KBM-7 (cell line): ENCODE results near the gene NAPEPLD.
A peak's percentile ranks its signal among the peaks of the same experiment; 100 is the strongest.
"Not testable (repeated sequence)": the region's sequence is repeated elsewhere in the genome, so short reads cannot be mapped to it uniquely, and the experiment has no call there.

Experiments
- DNase-seq: peaks from one replicate; pipeline ENCODE4 v3.0.0-alpha.2; 2015
- in situ Hi-C: fragments of 300-500 bp; cut with MboI; formaldehyde crosslinking; loops from 2 replicates; pipeline ENCODE4 v1.14.3; 2020; ENCODE audit warnings: low sequenced_read_pairs, low pct_unique_long_range_greater_than_20kb, mixed read lengths

NAPEPLD gene

DNA sequence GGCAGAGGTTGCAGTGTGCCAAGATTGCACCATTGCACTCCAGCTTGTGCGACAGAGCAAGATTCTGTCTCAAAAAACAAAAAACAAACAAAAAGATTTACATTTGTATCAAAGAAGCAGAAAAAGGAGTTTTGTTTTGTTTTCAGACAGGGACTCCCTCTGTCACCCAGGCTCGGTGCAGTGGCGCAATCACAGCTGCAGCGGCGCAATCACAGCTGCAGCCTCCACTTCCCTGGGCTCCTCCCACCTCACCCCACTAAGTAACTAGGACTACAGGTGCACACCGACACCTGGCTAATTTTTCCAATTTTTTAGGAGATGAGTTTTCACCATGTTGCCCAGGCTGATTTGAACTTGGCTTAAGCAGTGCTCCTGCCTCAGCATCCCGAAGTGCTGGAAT is 72.1 kb downstream of the NAPEPLD start:
- DNase-seq = no peak
- in situ Hi-C loops = no loop called here

DNA sequence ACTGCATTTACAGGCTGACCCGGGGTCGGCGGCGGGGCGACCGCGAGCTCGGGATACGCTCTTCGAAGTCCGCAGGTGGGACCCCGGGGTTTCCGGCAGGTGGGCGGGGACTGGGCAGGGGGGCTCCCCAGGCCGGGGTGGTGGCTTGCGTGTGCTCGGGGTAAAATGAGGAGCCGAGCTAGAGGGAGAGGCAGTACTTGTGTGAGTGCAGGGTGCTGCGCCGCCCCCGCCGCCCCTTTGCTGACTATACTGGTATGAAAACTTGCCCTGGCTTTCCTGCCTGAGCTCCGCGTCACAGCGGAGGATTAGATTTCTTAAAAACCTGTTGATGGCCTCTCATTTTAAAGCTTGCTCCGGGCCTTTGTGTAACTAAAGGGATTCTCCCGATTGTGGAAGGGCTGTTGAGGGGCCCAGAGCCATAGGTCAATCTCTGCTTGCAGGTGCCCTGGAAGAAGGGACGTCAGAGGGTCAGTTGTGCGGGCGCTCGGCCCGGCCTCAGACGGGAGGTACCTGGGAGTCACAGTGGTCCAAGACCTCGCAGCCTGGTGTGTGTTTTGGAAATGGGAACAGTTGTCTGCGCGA is 73.5 kb downstream of the NAPEPLD start:
- in situ Hi-C loops = no loop called here
- DNase-seq = peak; percentile 57

DNA sequence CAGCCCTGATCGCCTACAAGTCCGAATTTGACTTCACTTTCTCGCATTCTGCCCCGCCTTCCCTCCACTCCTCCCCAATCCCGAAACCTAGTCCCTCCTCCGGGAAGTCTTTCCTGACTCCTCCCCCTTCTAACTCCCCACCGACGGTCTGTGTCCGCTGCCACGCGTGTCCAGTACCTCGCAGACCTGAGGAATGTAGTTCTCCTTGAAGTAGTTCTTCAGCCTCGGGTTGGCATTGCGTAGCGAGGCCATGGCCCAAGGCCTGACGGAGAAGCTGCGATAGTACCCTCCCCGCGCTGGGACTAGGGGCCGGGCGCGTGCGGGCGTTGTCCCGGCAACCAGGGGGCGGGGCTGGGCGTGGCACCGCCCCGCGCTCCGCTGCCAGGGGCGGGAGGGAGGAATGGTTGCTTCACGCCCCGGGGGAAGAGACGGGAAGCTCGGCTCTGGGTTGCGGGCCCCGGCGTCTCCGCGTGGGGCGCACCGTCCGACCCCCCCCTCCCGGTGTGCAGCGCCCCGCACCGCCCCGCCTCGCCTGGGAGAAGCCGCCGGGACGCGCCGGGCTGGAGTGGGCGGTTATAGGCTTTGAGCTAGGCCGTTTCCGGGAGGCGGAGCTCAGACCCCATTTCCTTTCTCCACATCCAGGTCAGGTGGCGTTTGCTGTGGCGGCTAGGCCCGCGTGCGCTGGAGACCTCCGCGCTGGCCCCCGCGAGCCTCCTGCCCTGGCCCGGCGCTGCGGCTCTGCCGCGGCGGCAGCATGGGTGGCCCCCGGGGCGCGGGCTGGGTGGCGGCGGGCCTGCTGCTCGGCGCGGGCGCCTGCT is 74.2 kb downstream of the NAPEPLD start, which contains the start of the genes ARMC10 and FBXL13:
TSS of gene ARMC10 (plus strand) at position 622 of the 818 bp plus-strand sequence. CDS start at position 755, 133 bp downstream.
TSS of gene FBXL13 (minus strand) at position 278 of the 818 bp plus-strand sequence.
- in situ Hi-C loops = loop anchor here (25.0 kb wide), 1 partner anchor 312 kb away; no protein-coding TSS in a partner anchor
- DNase-seq = peak; percentile 96

DNA sequence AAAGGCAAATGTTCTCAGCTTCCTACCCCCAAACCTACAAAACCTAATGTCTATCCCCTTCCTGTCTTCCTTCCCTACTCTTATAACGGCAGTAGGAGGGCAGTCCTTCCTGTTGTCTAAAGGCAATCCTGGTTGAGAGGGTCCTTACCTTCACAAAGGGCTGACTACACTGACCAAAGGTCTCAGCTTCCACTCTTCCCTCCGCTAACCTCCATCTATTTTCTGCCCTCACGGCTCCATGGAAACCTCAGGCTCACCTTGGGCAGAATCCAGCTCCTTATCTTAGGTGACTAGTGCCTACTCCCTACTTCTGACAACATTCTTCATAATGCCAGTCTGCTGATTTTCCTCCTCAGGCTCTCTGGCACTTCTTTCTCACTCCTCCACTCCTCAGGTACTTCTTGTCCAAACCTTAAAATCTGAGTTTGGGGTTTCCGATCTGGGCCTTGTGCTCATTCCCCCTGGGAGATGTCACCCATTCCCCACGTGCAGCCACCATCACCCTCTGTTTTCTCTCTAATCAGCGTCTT is 74.8 kb downstream of the NAPEPLD start:
- in situ Hi-C loops = loop anchor here (25.0 kb wide), 1 partner anchor 312 kb away; no protein-coding TSS in a partner anchor

DNA sequence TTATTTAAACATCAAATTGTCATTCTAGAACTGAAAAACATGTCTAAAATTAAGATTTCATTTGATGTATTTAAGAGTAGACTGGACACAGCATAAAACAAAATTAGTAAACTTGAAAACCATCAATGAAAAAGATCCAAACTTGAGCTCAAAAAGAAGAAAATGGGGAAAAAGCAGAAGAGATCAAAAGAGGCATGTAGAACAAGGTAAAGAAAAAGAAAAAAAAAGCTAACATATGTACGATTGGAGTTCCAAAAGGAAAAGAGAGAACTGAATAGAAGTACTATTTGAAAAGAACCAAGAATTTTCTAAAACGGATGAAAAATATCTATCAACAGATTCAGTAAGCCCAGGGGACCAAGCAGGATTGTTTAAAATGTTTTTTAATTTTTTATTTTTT is 77.9 kb downstream of the NAPEPLD start:
- DNase-seq = no peak

More for the DNA sequence above, 74.8 kb downstream of the NAPEPLD start:
- no peak for DNase-seq

DNA sequence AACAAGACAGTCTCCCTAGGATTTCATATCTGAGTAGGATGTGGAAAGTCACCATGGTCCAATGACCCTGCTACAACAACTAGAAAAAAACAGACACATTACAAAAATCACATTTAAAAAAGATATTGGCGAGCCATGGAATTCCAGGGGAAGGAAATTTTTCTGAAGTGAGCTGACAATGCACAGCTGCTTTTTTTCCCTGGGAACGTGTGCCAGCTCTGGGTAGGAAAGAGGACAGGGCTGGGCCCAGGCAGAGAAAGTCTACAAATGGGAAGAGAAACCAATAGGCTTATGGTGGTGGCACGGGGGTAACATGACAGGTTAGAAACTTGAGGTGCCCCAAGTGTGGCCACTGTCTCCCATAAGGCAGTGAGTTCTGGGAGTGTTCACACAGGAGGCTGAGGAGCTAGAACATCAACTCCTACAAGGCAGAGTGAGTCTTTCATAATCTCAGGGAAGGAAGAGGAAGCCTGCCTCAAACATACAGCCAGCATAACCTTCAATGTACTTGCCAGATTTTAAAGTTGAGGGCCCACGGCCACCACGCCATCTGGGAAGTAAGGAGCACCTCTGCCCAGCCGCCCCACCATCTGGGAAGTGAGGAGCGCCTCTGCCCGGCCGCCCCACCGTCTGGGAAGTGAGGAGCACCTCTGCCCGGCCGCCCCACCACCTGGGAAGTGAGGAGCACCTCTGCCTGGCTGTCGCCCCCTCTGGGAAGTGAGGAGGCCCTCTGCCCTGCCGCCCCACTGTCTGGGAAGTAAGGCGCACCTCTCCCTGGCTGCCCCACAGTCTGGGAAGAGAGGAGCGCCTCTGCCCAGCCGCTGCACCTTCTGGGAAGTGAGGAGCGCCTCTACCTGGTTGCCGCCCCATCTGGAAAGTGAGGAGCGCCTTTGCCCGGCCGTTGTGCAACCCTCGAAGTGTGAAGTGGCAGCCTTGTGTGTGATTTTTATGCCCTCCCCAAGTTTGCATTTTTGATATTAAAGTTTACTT is 80.2 kb downstream of the NAPEPLD start:
- DNase-seq = no peak
- in situ Hi-C loops = loop anchor here (25.0 kb wide), 1 partner anchor 306 kb away; no protein-coding TSS in a partner anchor

More for the DNA sequence above, 77.9 kb downstream of the NAPEPLD start:
- in situ Hi-C loops = loop anchor here (25.0 kb wide), 1 partner anchor 309 kb away; no protein-coding TSS in a partner anchor

DNA sequence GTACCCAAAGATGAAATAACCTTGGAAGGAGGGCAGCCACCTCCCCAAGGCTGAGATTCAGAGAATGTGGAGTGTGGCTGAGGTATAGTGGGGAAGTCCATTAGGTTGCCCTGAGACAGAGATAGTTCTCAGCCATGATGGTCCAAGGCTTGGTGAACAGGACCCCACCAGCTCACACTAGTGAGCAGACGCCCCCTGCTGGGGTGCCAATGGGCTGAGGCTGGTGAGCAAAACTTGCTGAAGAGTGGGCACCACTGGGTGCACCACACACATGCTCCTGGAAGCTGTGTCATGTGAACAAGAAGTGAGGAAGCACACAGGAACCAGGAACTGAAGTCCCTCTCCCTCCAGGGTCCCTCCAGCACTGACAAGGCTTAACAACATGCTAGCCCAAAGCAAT is 83.2 kb downstream of the NAPEPLD start:
- in situ Hi-C loops = loop anchor here (25.0 kb wide), 1 partner anchor 303 kb away; no protein-coding TSS in a partner anchor
- peak; percentile 74 for DNase-seq

DNA sequence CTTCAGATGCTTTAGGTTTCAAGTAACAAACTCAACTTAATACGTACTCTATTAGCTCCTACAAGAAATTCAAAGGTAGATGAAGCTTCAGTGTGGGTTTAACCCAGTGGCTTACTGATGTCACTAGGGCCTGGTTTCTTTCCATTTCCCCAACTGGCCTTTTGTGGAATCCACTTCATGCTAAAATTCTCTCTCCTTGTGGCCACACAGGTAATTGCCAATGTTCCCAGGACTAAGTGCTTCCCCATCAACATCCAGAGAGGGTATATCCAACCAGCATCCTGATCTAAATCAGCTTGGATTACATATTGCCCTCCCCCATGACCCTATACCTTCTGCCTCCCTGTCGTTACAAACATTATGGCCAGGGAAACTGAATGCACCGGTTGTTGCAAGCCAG is 85.0 kb downstream of the NAPEPLD start:
- no peak for DNase-seq
- in situ Hi-C loops = loop anchor here (25.0 kb wide), 1 partner anchor 302 kb away; no protein-coding TSS in a partner anchor

DNA sequence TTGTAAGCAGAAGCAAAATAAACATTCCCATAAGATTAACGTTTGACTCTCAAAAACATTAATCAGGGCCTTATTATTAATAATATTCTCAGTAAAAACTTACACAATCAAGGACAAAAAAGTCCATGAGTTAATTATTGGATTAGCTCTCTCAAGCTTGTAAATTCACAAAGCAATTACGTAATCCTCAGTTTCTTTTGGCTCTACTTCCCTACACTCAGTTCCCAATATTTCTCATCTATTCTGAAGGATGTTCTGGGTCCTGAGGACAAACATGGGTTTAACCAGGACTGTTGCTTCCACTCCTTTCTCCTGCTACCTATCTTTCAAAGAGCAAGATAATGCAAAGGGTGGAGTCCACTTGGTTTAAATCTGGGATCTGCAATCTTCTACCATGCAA is 89.4 kb downstream of the NAPEPLD start:
- in situ Hi-C loops = loop anchor here (25.0 kb wide), 1 partner anchor 297 kb away; no protein-coding TSS in a partner anchor
- DNase-seq = no peak

DNA sequence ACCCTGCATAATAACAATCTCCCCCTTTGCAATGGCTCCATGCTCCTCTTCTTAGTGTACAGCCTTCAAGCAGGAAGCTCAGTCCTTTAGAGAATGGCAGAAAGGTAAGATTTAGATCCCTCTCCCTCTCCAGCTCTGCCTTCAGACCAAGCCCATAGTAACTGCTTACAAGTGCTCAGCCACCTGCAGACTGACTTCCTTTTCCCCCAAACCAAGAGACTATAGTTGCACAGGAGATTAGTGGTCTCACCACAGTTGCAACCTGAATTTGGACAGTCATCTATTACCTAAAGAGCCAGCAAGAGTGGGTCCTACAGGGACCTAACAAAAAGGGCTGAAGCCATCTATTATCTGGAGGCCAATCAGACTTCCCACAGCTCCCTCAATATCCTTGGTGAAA is 90.8 kb downstream of the NAPEPLD start:
- in situ Hi-C loops = loop anchor here (25.0 kb wide), 1 partner anchor 296 kb away; no protein-coding TSS in a partner anchor
- DNase-seq = no peak

DNA sequence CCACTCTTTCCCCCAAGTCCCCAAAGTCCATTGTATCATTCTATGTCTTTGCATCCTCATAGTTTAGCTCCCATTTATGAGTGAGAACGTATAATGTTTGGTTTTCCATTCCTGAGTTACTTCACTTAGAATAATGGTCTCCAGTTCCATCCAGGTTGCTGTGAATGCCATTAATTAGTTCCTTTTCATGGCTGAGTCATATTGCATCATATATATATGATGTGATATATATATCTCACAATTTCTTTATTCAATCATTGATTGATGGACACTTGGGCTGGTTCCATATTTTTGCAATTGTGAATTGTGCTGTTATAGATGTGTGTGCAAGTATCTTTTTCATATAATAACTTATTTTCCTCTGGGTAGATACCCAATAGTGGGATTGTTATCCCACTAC is 92.9 kb downstream of the NAPEPLD start:
- not testable (repeated sequence) for DNase-seq
- in situ Hi-C loops = loop anchor here (25.0 kb wide), 1 partner anchor 294 kb away; no protein-coding TSS in a partner anchor

DNA sequence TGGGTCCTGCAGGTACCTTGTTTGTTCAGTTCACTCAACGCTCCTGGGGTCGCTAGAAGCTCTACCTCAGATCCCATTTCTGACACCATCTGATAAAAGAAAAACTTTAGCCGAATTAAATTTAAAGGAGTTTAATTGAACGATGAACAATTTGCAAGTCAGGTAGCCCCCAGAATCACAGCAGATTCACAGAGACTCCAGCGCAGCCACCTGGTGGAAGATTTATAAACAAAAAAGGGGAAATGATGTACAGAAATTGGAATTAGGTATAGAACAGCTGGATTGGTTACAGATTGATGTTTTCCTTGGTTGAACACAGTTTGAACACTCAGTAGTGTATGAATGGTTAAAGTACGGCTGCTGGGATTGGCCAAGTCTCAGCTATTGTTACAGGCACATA is 97.4 kb downstream of the NAPEPLD start:
- DNase-seq = no peak
- in situ Hi-C loops = loop anchor here (25.0 kb wide), 1 partner anchor 289 kb away; no protein-coding TSS in a partner anchor
